ENCODE data around the gene SCEL. TPM values are rescaled to one million over a fixed set of nuclear protein-coding genes. Genes with fewer than 3 reads are reported as not detected.
A peak's percentile ranks its signal among the peaks of the same experiment; 100 is the strongest.

The SCEL gene
- total RNA-seq, 4 donors from 2014 or later: 0.48 TPM; not detected in 3

- H3K4me3 ChIP-seq: no peak overlapping the region
- intact Hi-C loops (cut with DNase I; ENCODE audit: low total_unique reads): no loop called here
- H3K27ac ChIP-seq: no peak overlapping the region
- H3K36me3 ChIP-seq: no peaks in the 10 kb centered on the region
- H3K4me1 ChIP-seq: no peaks in the 10 kb centered on the region
- no peak for DNase-seq
- H3K27me3 ChIP-seq: no peaks in the 10 kb centered on the region
- no peak for TF ChIP-seq POLR2A (IDR thresholded peaks at IDR 0.05)
- TF ChIP-seq, protein P1, sequence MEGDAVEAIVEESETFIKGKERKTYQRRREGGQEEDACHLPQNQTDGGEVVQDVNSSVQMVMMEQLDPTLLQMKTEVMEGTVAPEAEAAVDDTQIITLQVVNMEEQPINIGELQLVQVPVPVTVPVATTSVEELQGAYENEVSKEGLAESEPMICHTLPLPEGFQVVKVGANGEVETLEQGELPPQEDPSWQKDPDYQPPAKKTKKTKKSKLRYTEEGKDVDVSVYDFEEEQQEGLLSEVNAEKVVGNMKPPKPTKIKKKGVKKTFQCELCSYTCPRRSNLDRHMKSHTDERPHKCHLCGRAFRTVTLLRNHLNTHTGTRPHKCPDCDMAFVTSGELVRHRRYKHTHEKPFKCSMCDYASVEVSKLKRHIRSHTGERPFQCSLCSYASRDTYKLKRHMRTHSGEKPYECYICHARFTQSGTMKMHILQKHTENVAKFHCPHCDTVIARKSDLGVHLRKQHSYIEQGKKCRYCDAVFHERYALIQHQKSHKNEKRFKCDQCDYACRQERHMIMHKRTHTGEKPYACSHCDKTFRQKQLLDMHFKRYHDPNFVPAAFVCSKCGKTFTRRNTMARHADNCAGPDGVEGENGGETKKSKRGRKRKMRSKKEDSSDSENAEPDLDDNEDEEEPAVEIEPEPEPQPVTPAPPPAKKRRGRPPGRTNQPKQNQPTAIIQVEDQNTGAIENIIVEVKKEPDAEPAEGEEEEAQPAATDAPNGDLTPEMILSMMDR (IDR thresholded peaks at IDR 0.05): no peak
- no peaks in the 10 kb centered on the region for H3K9me3 ChIP-seq
Measured at GRCh38 chr13:77497835-77498234, 37.7 kb upstream of the SCEL start.

DNA sequence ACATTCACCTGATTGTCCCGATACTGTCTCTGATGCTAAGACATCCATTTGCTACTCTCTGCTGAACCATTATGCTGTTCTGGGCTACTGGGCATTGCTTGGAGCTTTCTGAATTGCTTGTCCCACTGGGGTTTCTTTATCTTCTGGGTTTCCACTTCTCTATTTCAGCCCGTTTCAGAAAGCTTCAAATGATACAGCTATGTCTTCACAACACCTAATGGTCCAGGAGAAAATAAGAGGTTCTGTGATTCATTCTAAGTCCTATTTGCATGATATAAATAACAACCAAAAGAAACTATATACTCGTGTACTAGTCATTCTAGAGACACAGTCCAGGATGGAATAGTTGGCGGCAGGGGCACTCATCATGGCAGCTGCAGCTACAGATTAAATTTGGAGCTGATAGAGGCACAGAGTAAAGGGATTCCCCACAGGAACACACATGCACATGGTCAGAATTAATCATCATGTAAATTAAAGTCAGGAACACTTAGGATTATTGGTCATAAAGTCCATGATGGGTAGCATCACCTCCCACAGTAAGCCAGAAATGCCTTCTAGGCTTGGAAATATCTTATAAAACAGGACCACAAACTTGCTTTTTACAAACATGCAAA, 33.3 kb upstream of the SCEL start:
- DNase-seq: no peak

DNA sequence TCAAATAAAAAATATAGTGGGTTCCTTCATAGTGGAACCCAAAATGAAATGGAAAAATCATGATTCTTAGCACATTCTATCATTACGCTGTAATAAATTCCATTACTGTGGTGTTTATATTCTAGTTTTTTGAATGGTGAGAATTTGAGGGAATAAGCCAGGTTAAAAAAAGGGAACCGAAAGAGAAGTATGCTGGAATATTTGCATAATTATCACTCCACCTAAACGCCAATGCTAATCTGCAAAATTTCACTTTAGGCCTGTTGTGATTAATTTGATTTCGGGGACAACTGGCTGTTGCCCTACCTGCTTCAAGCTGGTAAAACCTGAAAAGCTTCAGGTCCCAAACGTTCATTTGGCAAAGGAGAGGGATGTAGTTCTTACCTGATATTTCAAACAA, 32.1 kb upstream of the SCEL start:
- intact Hi-C loops (cut with DNase I; ENCODE audit: low total_unique reads): no loop called here
- H3K27me3 ChIP-seq: no peaks in the 10 kb centered on the region
- TF ChIP-seq, protein P1 (IDR thresholded peaks at IDR 0.05): no peak
- TF ChIP-seq POLR2A (IDR thresholded peaks at IDR 0.05): no peak
- no peaks in the 10 kb centered on the region for H3K9me3 ChIP-seq
- no peaks in the 10 kb centered on the region for H3K4me1 ChIP-seq
- DNase-seq: no peak
- H3K27ac ChIP-seq: no peak overlapping the region
- H3K4me3 ChIP-seq: no peak overlapping the region
- no peaks in the 10 kb centered on the region for H3K36me3 ChIP-seq

More for the DNA sequence above, 33.3 kb upstream of the SCEL start:
- H3K27ac ChIP-seq: no peak overlapping the region
- H3K36me3 ChIP-seq: no peaks in the 10 kb centered on the region
- no peaks in the 10 kb centered on the region for H3K4me1 ChIP-seq
- no peaks in the 10 kb centered on the region for H3K9me3 ChIP-seq
- intact Hi-C loops (cut with DNase I; ENCODE audit: low total_unique reads): no loop called here
- TF ChIP-seq, protein P1 (IDR thresholded peaks at IDR 0.05): no peak
- no peak for TF ChIP-seq POLR2A (IDR thresholded peaks at IDR 0.05)
- no peaks in the 10 kb centered on the region for H3K27me3 ChIP-seq
- no peak overlapping the region for H3K4me3 ChIP-seq

GRCh38 chr13:77506874-77507273, 28.6 kb upstream of the SCEL start:
- no peak overlapping the region for H3K27ac ChIP-seq
- H3K4me1 ChIP-seq: peaks cover 3% of the 10 kb centered on the region in 2 donors
- TF ChIP-seq, protein P1 (IDR thresholded peaks at IDR 0.05): peak in 1 of 4 experiments; percentile 14
- no peak for TF ChIP-seq POLR2A (IDR thresholded peaks at IDR 0.05)
- no peak for DNase-seq
- no peak overlapping the region for H3K4me3 ChIP-seq
- intact Hi-C loops (cut with DNase I; ENCODE audit: low total_unique reads): no loop called here
- H3K9me3 ChIP-seq: no peaks in the 10 kb centered on the region
- no peaks in the 10 kb centered on the region for H3K36me3 ChIP-seq
- H3K27me3 ChIP-seq: no peaks in the 10 kb centered on the region

- DNase-seq: no peak
- Histone ChIP-seq H3K27ac (no peak overlapping the region), H3K27me3 (no peaks in the 10 kb centered on the region), H3K4me3 (no peak overlapping the region), H3K4me1 (peaks cover 3% of the 10 kb centered on the region in 2 donors), H3K36me3 (no peaks in the 10 kb centered on the region), H3K9me3 (no peaks in the 10 kb centered on the region)
- intact Hi-C loops (cut with DNase I; ENCODE audit: low total_unique reads): no loop called here
- no peak for TF ChIP-seq POLR2A (IDR thresholded peaks at IDR 0.05)
- TF ChIP-seq, protein P1 (IDR thresholded peaks at IDR 0.05): no peak
Measured at GRCh38 chr13:77507931-77508776, 27.4 kb upstream of the SCEL start.
